A673 (cell line): Measurements from ENCODE around the gene INKA1. TPM values are rescaled to one million over a fixed set of nuclear protein-coding genes. Genes with fewer than 3 reads are reported as not detected.

Experiments used
- BruUV-seq: library from RNA; stranded (reverse); fragments of 400-500 nt; replicated peaks from 2 replicates; lab custom pipeline; 2021; lab: Mats Ljungman, UMichigan
- CTCF ChIA-PET: fragments of 300-600 bp; sonication (Branson Sonifier 250); formaldehyde crosslinking; loops from one replicate; lab custom pipeline; 2022; ENCODE audit warnings: antibody characterized with exemption; lab: Charles Lee
- POLR2A ChIA-PET: fragments of 300-600 bp; sonication (Branson Sonifier 250); formaldehyde crosslinking; loops from one replicate; lab custom pipeline; 2022; ENCODE audit warnings: antibody characterized with exemption; ENCODE audit not compliant: low non-redundant PET; lab: Charles Lee
- DNase-seq: peaks from one replicate; pipeline ENCODE4 v3.0.0-alpha.2; 2015; ENCODE audit warnings: low spot score
- H3K27ac ChIP-seq: fragments of 200-600 bp; sonication (generic); 2 replicates; pipeline ENCODE4 v1.5.1; 2016; ENCODE audit warnings: mixed run types, low read depth, mild to moderate bottlenecking, mixed read lengths, antibody characterized with exemption, low read length; ENCODE audit not compliant: poor library complexity, severe bottlenecking
- H3K27me3 ChIP-seq: fragments of 200-600 bp; sonication (generic); replicated peaks from 2 replicates; pipeline ENCODE4 v1.6.1; 2017; ENCODE audit warnings: mixed run types, low read depth, mild to moderate bottlenecking, mixed read lengths, antibody characterized with exemption, low read length; ENCODE audit not compliant: insufficient read depth, poor library complexity
- H3K36me3 ChIP-seq: fragments of 200-600 bp; sonication (generic); 2 replicates; pipeline ENCODE4 v1.6.1; 2016; ENCODE audit warnings: mixed run types, mild to moderate bottlenecking, mixed read lengths, antibody characterized with exemption, low read length; ENCODE audit not compliant: insufficient read depth, poor library complexity, severe bottlenecking
- H3K4me1 ChIP-seq: fragments of 200-600 bp; sonication (generic); 2 replicates; pipeline ENCODE4 v1.6.1; 2017; ENCODE audit warnings: mixed run types, mild to moderate bottlenecking, mixed read lengths, antibody characterized with exemption, low read length; ENCODE audit not compliant: insufficient read depth, poor library complexity, severe bottlenecking
- H3K4me3 ChIP-seq: fragments of 200-600 bp; sonication (generic); 2 replicates; pipeline ENCODE4 v1.5.1; 2016; ENCODE audit warnings: low read depth, mixed run types, mild to moderate bottlenecking, mixed read lengths, low read length; ENCODE audit not compliant: poor library complexity, severe bottlenecking
- H3K9me3 ChIP-seq: fragments of 200-600 bp; sonication (generic); 2 replicates; pipeline ENCODE4 v1.6.1; 2016; ENCODE audit warnings: mixed run types, low read depth, mild to moderate bottlenecking, mixed read lengths, antibody characterized with exemption, low read length; ENCODE audit not compliant: poor library complexity, severe bottlenecking
- CTCF ChIP-seq: fragments of 300-800, 200-600 bp; sonication (generic); conservative IDR thresholded peaks from 2 replicates; pipeline ENCODE4 v1.5.1; 2017; ENCODE audit warnings: low read depth, mild to moderate bottlenecking, antibody characterized with exemption, low read length, moderate library complexity, mixed read lengths
- EZH2 ChIP-seq: fragments of 200-600 bp; sonication (generic); IDR thresholded peaks from 2 replicates; pipeline ENCODE4 v1.6.1; 2017; ENCODE audit warnings: borderline replicate concordance, low read depth, mild to moderate bottlenecking, mixed read lengths, antibody characterized with exemption, low read length; ENCODE audit not compliant: poor library complexity, severe bottlenecking
- intact Hi-C: fragments of 100-400 bp; cut with micrococcal nuclease; formaldehyde crosslinking; loops from one replicate; pipeline ENCODE4 v1.10.0; 2022; ENCODE audit not compliant: unreplicated experiment
- total RNA-seq: library from RNA; stranded (reverse); gene quantifications from 2 replicates; pipeline ENCODE4 v1.2.3, GENCODE V29; 2021

The INKA1 gene
- total RNA-seq, 1 experiment from 2014 or later: 7.1 TPM

- no peak for DNase-seq
- ChIA-PET POLR2A (no interaction called here), CTCF (no interaction called here)
- BruUV-seq: no TSS peak
- Histone ChIP-seq H3K4me1 (no peaks in the 10 kb centered on the region), H3K36me3 (no peaks in the 10 kb centered on the region), H3K27ac (no peak overlapping the region), H3K9me3 (no peaks in the 10 kb centered on the region), H3K27me3 (no peaks in the 10 kb centered on the region), H3K4me3 (no peak overlapping the region)
- intact Hi-C loops: no loop called here
- TF ChIP-seq CTCF: no peak
- TF ChIP-seq EZH2: no peak
These were observed 8.6 kb upstream of the INKA1 start for GRCh38 chr3:49794431-49794830.

- H3K4me3 ChIP-seq: no peak overlapping the region
- BruUV-seq: no TSS peak
- no peak overlapping the region for H3K27ac ChIP-seq
- no peaks in the 10 kb centered on the region for H3K4me1 ChIP-seq
- no peaks in the 10 kb centered on the region for H3K36me3 ChIP-seq
- intact Hi-C loops: no loop called here
- CTCF ChIA-PET: no interaction called here
- H3K9me3 ChIP-seq: no peaks in the 10 kb centered on the region
- no peaks in the 10 kb centered on the region for H3K27me3 ChIP-seq
- no peak for DNase-seq
- POLR2A ChIA-PET: no interaction called here
- TF ChIP-seq EZH2: no peak
- no peak for TF ChIP-seq CTCF
These were observed 7.8 kb upstream of the INKA1 start for GRCh38 chr3:49794926-49795905.

GRCh38 chr3:49799105-49799504 lies 4.0 kb upstream of the INKA1 start:
- CTCF ChIA-PET: no interaction called here
- intact Hi-C loops: no loop called here
- H3K9me3 ChIP-seq: no peaks in the 10 kb centered on the region
- TF ChIP-seq EZH2: no peak
- no peak for TF ChIP-seq CTCF
- H3K27me3 ChIP-seq: no peaks in the 10 kb centered on the region
- POLR2A ChIA-PET: no interaction called here
- no peaks in the 10 kb centered on the region for H3K36me3 ChIP-seq
- no TSS peak for BruUV-seq
- H3K27ac ChIP-seq: no peak overlapping the region
- no peak for DNase-seq
- H3K4me1 ChIP-seq: peaks cover 2% of the 10 kb centered on the region
- no peak overlapping the region for H3K4me3 ChIP-seq
